ENCODE data around the gene VARS2.
A peak's percentile ranks its signal among the peaks of the same experiment; 100 is the strongest.
"Not testable (repeated sequence)": the region's sequence is repeated elsewhere in the genome, so short reads cannot be mapped to it uniquely, and the experiment has no call there.

Gene VARS2

DNA sequence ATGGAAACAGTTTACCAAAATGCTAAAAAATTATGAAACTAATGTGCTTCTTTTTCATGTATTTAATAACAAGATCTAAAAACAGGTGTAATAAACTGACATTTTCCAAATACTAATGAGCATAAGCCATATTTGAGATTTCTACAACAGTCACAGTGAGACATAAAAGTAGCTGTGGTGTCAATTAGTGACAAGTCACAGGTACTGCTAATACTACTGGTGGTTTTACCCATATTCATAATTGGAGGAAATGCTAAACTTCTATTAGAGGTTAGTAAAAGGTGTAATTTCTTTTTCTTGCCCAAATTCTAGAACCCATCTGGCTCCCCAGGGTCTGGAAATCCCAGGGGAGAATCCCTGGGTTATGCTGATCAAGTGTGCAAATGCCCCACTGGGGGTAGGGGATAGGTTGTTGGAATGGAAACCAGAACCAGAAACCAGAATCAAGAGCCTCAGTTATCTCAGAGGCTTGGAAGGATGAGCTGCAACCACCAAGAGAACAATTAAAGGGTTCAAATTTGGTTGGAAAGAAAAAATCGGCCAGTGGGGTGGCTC, 13.1 kb upstream of the VARS2 start:
- DNase-seq, result no peak

- no peak for DNase-seq
Measured at GRCh38 chr6:30901436-30901835, 12.6 kb upstream of the VARS2 start.

DNA sequence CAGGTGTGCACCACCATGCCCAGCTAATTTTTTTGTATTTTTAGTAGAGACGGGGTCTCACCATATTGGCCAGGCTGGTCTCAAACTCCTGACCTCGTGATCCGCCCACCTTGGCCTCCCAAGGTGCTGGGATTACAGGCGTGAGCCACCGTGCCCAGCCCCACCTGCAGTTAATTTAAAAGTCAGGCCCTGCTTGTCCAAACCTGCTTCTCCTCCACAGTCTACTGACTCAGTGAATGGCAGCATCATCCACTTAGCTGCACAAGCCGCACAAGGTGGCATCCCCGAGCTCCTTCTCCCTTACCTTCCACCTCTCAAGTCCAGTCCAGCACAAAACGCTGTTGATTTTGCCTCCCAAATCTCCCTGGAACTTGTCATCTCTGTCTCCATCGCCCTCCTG, 11.8 kb upstream of the VARS2 start:
- not testable (repeated sequence) for DNase-seq

- no peak for DNase-seq
Measured at GRCh38 chr6:30902709-30903108, 11.3 kb upstream of the VARS2 start.

GRCh38 chr6:30903236-30903635, 10.8 kb upstream of the VARS2 start:
- peak in 1 of 2 donors; percentile 12 for DNase-seq

GRCh38 chr6:30907290-30907757, 6.7 kb upstream of the VARS2 start:
- DNase-seq, result not testable (repeated sequence)

DNA sequence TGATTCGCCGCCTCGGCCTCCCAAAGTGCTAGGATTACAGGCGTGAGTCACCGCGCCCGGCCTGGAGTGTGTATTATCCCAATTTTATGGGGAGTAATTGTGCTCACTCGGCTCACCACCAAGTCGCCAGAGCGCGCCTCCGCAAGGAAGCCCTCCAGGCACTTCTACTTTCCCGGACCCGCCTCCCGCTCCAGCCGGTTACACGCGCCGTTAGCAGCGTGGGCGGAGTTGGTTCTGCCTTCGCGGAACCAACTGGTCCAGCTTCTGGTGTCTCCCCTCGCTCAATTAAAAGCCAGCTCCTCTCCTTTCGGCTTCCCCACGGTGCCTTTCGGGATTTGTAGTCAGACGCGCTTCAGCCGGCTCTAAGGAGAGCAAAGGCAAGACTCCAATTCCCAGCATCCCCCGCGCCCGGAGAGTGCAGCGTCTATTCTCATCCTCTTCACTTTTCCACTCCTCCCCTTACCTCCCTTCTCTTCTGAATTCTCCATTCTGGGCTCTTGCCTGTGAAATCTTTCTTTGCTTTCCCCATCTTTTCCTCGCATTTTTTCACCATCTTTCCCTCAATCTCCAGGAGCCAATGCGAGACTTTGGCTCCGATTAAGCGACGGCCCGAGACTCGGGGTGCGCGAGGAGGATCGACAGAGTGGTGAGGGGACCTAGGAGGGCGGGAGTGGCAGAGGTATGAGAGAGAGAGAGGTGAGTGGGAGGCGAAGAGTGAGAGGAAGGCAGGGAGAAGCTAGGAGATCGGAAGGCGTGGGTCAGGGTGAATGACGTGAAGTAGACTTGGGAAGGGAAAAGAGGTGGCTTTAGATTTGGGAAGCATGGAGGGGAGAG, 6.1 kb upstream of the VARS2 start, which contains the start of gene GTF2H4:
GTF2H4 (plus strand) TSS at position 450 of the 834 bp plus-strand sequence.
- peak; percentile 99 to 100 for DNase-seq

- no peak for DNase-seq
Measured at GRCh38 chr6:30908700-30909099, 5.3 kb upstream of the VARS2 start.

GRCh38 chr6:30910473-30910872, 3.6 kb upstream of the VARS2 start:
- DNase-seq, result not testable (repeated sequence)

DNA sequence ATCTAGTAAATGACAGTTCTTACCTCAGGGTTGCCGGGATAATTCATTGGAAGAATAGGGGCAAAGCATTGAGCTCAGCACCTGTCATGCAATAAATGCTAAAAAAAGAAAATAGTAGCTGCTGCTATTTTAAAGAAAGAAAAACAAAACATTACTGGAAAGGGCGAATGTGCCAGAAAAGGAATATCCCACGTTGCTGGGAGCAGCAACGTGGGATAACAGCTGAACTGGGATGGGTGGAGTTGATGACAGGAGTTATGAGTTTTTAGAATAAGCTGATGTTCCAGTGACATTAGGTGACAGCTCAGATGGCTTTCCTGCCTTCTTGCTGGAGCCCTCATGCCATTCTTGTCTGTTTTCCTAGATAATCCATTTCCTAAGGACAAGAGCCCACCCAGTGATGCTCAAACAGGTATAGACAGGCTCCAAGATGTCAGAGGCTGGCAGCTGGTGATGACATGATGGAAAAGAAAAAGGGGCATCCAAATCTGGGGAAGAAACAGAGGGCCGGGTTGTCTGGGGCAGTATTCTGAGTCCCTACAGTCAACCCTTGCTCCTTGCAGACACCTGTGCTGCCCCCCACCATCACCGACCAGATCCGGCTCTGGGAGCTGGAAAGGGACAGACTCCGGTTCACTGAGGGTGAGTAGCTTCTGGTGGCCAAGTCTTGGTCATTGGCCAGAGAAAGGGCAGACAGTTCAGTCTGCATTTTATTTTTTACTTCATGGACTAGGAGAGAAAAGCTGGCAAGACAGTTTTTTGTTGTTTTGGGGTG, 1.1 kb upstream of the VARS2 start:
- DNase-seq, result no peak

- DNase-seq, result no peak
Measured at GRCh38 chr6:30913721-30914075, 340 bp upstream of the VARS2 start.

DNA sequence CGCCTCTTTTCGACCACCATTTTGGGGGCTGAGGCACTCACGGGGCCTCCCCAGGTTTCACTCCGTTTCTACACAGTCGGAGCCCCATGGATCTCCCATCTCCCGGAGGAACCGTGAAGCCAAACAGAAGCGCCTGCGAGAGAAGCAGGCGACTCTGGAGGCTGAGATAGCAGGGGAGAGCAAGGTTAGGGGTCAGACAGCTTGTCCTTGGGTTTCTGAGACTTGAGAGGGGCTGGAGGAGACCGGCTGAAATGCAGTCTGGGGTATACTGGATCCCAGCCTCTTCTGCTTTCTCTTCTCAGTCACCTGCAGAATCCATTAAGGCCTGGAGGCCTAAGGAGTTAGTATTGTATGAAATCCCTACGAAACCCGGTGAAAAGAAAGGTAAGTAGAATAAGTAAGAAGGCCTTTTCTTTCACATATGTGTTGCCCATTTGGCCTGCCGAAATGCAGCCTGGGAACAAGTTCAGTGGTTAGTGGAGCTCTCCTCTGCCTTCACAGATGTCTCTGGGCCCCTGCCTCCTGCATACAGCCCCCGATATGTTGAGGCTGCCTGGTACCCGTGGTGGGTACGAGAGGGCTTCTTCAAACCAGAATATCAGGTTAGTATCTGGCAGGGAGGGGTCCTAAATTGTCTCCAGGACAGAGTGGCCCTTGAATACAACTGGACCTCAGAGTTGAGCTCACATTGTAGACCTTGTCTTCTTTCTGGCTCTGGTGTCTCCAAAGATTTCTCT, 984 bp downstream of the VARS2 start:
- DNase-seq, result no peak

- peak; percentile 56 to 58 for DNase-seq
Measured at GRCh38 chr6:30915591-30915946, 1.5 kb downstream of the VARS2 start.

- DNase-seq, result no peak
Measured at GRCh38 chr6:30917041-30917440, 3.0 kb downstream of the VARS2 start.

- no peak for DNase-seq
Measured at GRCh38 chr6:30917487-30917886, 3.4 kb downstream of the VARS2 start.

DNA sequence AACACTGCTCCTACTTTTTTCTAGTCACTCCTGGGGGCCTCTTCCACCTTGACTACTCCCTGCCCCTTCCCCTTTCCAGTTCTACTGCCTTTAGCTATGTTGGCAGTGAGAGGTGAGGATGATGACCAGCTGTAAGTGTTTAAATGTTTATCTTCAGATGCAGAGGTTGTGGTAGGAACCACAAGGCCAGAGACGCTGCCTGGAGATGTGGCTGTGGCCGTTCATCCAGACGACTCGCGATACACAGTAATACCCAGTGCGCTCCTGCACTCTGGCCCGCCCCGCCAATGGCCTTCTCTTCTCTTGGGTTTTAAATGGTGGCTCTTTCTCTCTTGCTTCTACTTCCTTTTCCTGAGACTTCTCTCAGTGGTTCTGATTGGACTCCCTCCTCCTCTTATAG, 4.6 kb downstream of the VARS2 start:
- DNase-seq, result no peak

DNA sequence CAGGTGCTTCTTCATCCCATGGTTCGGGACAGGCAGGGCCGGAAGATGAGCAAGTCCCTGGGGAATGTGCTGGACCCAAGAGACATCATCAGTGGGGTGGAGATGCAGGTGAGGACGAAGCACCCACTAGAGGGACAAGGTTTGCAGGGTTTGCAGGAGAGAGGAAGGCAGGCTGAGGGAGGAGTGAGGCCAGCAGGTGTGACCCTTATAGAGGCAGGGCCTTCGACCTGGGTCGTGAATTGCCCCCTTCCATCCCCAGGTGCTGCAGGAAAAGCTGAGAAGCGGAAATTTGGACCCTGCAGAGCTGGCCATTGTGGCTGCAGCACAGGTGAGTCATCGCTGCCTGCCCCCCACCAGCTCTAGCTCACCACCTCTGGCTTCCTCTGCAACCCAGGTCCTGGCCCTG, 8.4 kb downstream of the VARS2 start:
- DNase-seq, result no peak

DNA sequence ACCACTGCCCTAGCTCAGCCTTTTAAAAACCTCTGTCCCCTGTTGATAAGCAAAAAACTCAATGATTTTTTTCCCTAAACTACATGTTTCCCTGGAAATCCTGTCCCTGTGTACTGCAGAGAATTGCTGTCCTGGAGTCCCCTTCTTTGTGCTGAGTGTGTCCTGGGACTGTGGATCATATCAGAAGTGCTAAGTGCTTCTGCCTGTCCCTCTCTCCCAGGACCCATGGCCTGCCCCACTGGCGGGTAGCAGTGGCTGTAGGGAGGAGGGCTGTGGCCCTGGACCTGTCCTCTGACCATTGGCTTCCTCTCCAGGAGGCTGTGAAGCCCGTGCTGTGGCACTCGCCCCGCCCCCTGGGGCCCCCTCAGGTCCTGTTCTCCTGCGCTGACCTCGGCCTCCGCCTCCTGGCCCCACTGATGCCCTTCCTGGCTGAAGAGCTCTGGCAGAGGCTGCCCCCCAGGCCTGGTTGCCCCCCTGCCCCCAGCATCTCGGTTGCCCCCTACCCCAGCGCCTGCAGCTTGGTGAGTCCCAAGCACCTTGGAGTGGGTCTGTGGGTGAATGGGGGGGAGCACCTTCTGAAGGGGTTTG, 10.1 kb downstream of the VARS2 start:
- not testable (repeated sequence) for DNase-seq

DNA sequence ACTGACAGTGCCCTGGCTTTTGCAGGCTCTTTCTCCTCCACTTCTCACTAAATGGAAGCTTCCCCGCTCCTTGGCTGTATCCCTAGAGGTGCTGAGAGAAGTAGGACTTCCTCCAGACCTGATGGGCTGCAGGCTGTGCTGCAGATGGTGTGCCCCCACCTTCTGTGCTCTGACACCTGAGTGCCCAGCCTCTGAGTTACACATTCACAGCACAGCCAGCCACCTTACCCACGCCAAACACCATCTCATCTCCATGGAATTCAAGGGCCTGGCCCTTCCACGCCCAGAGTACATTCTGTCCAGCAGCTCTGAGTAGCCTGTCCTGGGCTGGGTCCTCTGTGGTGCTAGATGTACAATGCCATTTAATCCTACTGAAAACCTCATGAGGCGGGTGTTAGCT, 12.6 kb downstream of the VARS2 start:
- DNase-seq, result no peak

- not testable (repeated sequence) for DNase-seq
Measured at GRCh38 chr6:30927080-30927479, 13.0 kb downstream of the VARS2 start.

GRCh38 chr6:30928677-30929076, 14.6 kb downstream of the VARS2 start:
- DNase-seq, result no peak

DNA sequence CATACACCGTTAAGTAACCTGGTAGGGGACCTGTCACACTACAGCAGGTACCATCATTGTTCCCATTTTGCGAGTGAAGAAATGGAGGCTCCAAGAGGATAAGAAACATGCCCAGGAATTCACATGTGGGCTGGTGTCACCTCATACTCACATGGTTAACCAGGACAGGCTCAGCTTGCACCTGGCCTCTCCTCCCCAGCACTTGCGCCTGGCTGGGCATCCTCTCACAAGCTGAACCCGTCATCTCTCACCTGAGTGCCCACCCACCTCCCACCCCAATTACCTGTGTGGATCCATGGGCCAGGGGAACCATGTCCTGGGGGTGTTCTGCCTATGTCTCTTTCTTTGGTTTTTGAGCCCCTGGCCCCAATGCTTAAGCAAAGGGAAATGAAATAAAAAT, 16.5 kb downstream of the VARS2 start:
- no peak for DNase-seq
